HepG2 (cell line): ENCODE measurements around the gene FLAD1. TPM values are rescaled to one million over a fixed set of nuclear protein-coding genes. Genes with fewer than 3 reads are reported as not detected.

Source experiments
- ASH2L ChIP-seq: fragments of 300-600, 200-600 bp; sonication (generic); IDR thresholded peaks from 2 replicates; pipeline ENCODE4 v1.7.0; 2017; ENCODE audit warnings: low read depth, mild to moderate bottlenecking, moderate library complexity, mixed read lengths, low read length; ENCODE audit not compliant: insufficient read length
- BRD4 ChIP-seq: sonication (generic); formaldehyde crosslinking; IDR thresholded peaks from 2 replicates; pipeline ENCODE4 v1.4.0; 2020; ENCODE audit warnings: missing genetic modification reagents
- KAT8 ChIP-seq: IDR thresholded peaks from 2 replicates; pipeline ENCODE4 v1.6.1; 2016; ENCODE audit warnings: missing genetic modification reagents, missing compliant biosample characterization
- MYNN ChIP-seq: sonication (generic); formaldehyde crosslinking; IDR thresholded peaks from 2 replicates; pipeline ENCODE4 v1.4.0; 2020; ENCODE audit warnings: mild to moderate bottlenecking, low read depth, missing genetic modification reagents
- NRL ChIP-seq: sonication (generic); formaldehyde crosslinking; IDR thresholded peaks from 2 replicates; pipeline ENCODE4 v1.5.0; 2020; ENCODE audit warnings: missing genetic modification reagents, mild to moderate bottlenecking, moderate library complexity, borderline replicate concordance
- PHB2 ChIP-seq: fragments of 450-650 bp; IDR thresholded peaks from 2 replicates; pipeline ENCODE4 v1.6.1; 2018; ENCODE audit not compliant: partially characterized antibody
- REPIN1 ChIP-seq: sonication (generic); formaldehyde crosslinking; IDR thresholded peaks from 2 replicates; pipeline ENCODE4 v1.8.0; 2022; ENCODE audit warnings: missing genetic modification reagents, low read depth, mild to moderate bottlenecking, borderline replicate concordance
- SCMH1 ChIP-seq: sonication (generic); formaldehyde crosslinking; IDR thresholded peaks from 2 replicates; pipeline ENCODE4 v1.9.0; 2021; ENCODE audit warnings: missing genetic modification reagents, mild to moderate bottlenecking, borderline replicate concordance
- SMAD1 ChIP-seq: sonication (generic); formaldehyde crosslinking; IDR thresholded peaks from 2 replicates; pipeline ENCODE4 v1.4.0; 2020; ENCODE audit warnings: missing genetic modification reagents, low read depth, mild to moderate bottlenecking, borderline replicate concordance
- SNRNP70 ChIP-seq: fragments of 200-400 bp; formaldehyde crosslinking; IDR thresholded peaks from 2 replicates; pipeline ENCODE4 v1.6.1; 2017; ENCODE audit warnings: mild to moderate bottlenecking, low read depth, low read length, moderate library complexity
- STAT5B ChIP-seq: sonication (generic); formaldehyde crosslinking; IDR thresholded peaks from 2 replicates; pipeline ENCODE4 v1.4.0; 2020; ENCODE audit warnings: missing genetic modification reagents
- ZNF10 ChIP-seq: sonication (generic); formaldehyde crosslinking; IDR thresholded peaks from 2 replicates; pipeline ENCODE4 v1.4.0; 2020; ENCODE audit warnings: mild to moderate bottlenecking, low read depth, missing genetic modification reagents, borderline replicate concordance
- ZNF138 ChIP-seq: sonication (generic); formaldehyde crosslinking; IDR thresholded peaks from 2 replicates; pipeline ENCODE4 v1.5.0; 2020; ENCODE audit warnings: mild to moderate bottlenecking, low read depth, missing genetic modification reagents
- ZNF329 ChIP-seq: sonication (generic); formaldehyde crosslinking; IDR thresholded peaks from 2 replicates; pipeline ENCODE4 v1.9.0; 2021; ENCODE audit warnings: low read depth, mild to moderate bottlenecking, missing genetic modification reagents
- ZNF333 ChIP-seq: sonication (generic); formaldehyde crosslinking; IDR thresholded peaks from 2 replicates; pipeline ENCODE4 v1.4.0; 2020; ENCODE audit warnings: mild to moderate bottlenecking, missing genetic modification reagents, borderline replicate concordance
- ZNF670 ChIP-seq: sonication (generic); formaldehyde crosslinking; IDR thresholded peaks from 2 replicates; pipeline ENCODE4 v1.8.0; 2022; ENCODE audit warnings: mild to moderate bottlenecking, missing genetic modification reagents, borderline replicate concordance
- polyA plus RNA-seq, 8 experiments: library from polyadenylated mRNA; depleted of rRNA in 3 of 8; stranded (reverse) in 7 of 8; unstranded in 1 of 8; fragments of >200 nt; fragmentation: Illumina TruSeq in 4 of 8; extraction: Trizol in 4 of 8; gene quantifications; 2 replicates each; pipeline versions ENCODE4 v1.2.1 to v1.2.3, GENCODE V29; 2011 to 2016; ENCODE audit warnings: low read depth in 4 of 8, missing spikeins in 1 of 8, mixed read lengths in 1 of 8; ENCODE audit not compliant: insufficient read depth in 1 of 8
- total RNA-seq, 5 experiments: library from RNA; depleted of rRNA; stranded (reverse); fragments of >200 nt; fragmentation: Illumina TruSeq; extraction: Trizol; gene quantifications; 2 replicates each; pipeline ENCODE4 v1.2.3, GENCODE V29; 2016; ENCODE audit warnings: low read depth in 1 of 5
- TF ChIP-seq, protein P1 (sequence below): IDR thresholded peaks from 2 replicates; pipeline ENCODE4 v1.6.1; 2016; ENCODE audit warnings: mild to moderate bottlenecking
- TF ChIP-seq, protein P2 (sequence below), 2 experiments: fragments of 450-650 bp in 1 of 2; sonication (generic) in 1 of 2; formaldehyde crosslinking; IDR thresholded peaks; 2 replicates each; pipeline versions ENCODE4 v1.5.0 to v1.8.0; 2020 to 2022; ENCODE audit warnings: mild to moderate bottlenecking in 1 of 2, missing genetic modification reagents in 1 of 2
- TF ChIP-seq, protein P3 (sequence below): sonication (generic); formaldehyde crosslinking; IDR thresholded peaks from 2 replicates; pipeline ENCODE4 v1.5.0; 2020; ENCODE audit warnings: mild to moderate bottlenecking, missing genetic modification reagents, borderline replicate concordance
- TF ChIP-seq, protein P4 (sequence below): sonication (generic); formaldehyde crosslinking; conservative IDR thresholded peaks from 2 replicates; pipeline ENCODE4 v1.5.0; 2020; ENCODE audit warnings: missing genetic modification reagents
- TF ChIP-seq, protein P5 (sequence below): sonication (generic); formaldehyde crosslinking; conservative IDR thresholded peaks from 2 replicates; pipeline ENCODE4 v1.8.0; 2022; ENCODE audit warnings: missing genetic modification reagents

The FLAD1 gene
- total and polyA plus RNA-seq, 2 of the 13 experiments (the other 11 are each of a cell fraction or from before 2014, with no cell fraction given) = 25.9 to 32.8 TPM

DNA sequence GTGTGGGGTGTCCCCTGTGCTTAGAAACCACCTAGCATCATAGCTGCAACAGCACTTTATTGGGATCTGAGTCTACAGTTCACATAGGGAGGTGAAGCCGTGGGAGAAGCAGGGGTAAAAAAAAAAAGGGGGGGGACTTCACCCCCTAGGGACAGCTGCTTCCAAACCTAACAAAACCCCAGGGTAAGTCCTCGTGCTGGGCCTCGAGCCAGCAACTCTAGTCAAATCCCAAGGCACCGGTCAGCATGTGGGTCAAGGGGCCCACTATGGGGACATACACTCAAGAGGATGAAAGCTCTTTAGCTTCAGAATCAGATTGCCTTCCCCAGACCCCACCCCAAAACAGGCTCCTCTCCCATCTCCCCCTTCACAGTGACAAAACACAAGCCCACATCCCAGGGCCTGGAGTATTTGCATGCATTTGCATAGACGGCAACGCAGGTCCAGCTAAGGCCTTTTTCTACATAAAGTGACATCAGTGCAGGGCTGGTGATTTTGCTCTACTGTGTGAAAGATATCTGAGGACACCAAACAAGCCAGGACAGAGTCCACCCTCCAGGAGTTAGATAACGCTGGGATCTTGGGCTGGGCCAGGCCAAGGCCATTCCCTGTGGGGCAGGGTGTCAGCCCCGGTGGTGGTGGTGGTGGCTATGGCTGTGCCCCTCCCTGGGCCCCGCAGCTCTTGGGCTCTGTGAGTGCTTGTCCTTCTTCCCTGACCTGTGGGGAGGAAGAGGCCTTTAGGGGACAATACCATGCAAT lies 38.6 kb upstream of the FLAD1 start (continued):
- TF ChIP-seq ZNF10 = no peak
- TF ChIP-seq STAT5B (CRISPR knock-in tag) = no peak
- no peak for TF ChIP-seq SMAD1 (CRISPR knock-in tag)
- peak; percentile 78 for TF ChIP-seq KAT8 (CRISPR knock-in tag)
- no peak for TF ChIP-seq ZNF333 (CRISPR knock-in tag)
- no peak for TF ChIP-seq PHB2
- TF ChIP-seq SNRNP70 = no peak
- TF ChIP-seq NRL (CRISPR knock-in tag) = no peak; the same call in 1 of the 2 replicates
- TF ChIP-seq MYNN (CRISPR knock-in tag) = no peak
- TF ChIP-seq, protein P1, sequence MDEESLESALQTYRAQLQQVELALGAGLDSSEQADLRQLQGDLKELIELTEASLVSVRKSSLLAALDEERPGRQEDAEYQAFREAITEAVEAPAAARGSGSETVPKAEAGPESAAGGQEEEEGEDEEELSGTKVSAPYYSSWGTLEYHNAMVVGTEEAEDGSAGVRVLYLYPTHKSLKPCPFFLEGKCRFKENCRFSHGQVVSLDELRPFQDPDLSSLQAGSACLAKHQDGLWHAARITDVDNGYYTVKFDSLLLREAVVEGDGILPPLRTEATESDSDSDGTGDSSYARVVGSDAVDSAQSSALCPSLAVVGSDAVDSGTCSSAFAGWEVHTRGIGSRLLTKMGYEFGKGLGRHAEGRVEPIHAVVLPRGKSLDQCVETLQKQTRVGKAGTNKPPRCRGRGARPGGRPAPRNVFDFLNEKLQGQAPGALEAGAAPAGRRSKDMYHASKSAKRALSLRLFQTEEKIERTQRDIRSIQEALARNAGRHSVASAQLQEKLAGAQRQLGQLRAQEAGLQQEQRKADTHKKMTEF (CRISPR knock-in tag) = peak; percentile 78
- no peak for TF ChIP-seq ZNF138
- TF ChIP-seq, protein P2, sequence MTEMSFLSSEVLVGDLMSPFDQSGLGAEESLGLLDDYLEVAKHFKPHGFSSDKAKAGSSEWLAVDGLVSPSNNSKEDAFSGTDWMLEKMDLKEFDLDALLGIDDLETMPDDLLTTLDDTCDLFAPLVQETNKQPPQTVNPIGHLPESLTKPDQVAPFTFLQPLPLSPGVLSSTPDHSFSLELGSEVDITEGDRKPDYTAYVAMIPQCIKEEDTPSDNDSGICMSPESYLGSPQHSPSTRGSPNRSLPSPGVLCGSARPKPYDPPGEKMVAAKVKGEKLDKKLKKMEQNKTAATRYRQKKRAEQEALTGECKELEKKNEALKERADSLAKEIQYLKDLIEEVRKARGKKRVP (CRISPR knock-in tag; IDR thresholded peaks at IDR 0.05) = no peak
- TF ChIP-seq, protein P3, sequence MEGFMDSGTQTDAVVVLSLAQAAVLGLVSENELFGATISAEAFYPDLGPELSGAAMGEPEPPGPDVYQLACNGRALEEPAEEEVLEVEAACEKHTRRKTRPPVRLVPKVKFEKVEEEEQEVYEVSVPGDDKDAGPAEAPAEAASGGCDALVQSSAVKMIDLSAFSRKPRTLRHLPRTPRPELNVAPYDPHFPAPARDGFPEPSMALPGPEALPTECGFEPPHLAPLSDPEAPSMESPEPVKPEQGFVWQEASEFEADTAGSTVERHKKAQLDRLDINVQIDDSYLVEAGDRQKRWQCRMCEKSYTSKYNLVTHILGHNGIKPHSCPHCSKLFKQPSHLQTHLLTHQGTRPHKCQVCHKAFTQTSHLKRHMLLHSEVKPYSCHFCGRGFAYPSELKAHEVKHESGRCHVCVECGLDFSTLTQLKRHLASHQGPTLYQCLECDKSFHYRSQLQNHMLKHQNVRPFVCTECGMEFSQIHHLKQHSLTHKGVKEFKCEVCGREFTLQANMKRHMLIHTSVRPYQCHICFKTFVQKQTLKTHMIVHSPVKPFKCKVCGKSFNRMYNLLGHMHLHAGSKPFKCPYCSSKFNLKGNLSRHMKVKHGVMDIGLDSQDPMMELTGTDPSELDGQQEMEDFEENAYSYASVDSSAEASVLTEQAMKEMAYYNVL (CRISPR knock-in tag) = peak; percentile 72
- 0 out of 2 replicates have a peak, but pooled peaks have one; percentile 29 for TF ChIP-seq BRD4 (CRISPR knock-in tag)
- TF ChIP-seq SCMH1 (CRISPR knock-in tag) = no peak
- TF ChIP-seq ZNF670 (CRISPR knock-in tag) = no peak; the same call in 1 of the 2 replicates
- TF ChIP-seq, protein P4, sequence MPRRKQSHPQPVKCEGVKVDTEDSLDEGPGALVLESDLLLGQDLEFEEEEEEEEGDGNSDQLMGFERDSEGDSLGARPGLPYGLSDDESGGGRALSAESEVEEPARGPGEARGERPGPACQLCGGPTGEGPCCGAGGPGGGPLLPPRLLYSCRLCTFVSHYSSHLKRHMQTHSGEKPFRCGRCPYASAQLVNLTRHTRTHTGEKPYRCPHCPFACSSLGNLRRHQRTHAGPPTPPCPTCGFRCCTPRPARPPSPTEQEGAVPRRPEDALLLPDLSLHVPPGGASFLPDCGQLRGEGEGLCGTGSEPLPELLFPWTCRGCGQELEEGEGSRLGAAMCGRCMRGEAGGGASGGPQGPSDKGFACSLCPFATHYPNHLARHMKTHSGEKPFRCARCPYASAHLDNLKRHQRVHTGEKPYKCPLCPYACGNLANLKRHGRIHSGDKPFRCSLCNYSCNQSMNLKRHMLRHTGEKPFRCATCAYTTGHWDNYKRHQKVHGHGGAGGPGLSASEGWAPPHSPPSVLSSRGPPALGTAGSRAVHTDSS (CRISPR knock-in tag) = no peak
- TF ChIP-seq ASH2L = peak; percentile 60
- TF ChIP-seq, protein P5, sequence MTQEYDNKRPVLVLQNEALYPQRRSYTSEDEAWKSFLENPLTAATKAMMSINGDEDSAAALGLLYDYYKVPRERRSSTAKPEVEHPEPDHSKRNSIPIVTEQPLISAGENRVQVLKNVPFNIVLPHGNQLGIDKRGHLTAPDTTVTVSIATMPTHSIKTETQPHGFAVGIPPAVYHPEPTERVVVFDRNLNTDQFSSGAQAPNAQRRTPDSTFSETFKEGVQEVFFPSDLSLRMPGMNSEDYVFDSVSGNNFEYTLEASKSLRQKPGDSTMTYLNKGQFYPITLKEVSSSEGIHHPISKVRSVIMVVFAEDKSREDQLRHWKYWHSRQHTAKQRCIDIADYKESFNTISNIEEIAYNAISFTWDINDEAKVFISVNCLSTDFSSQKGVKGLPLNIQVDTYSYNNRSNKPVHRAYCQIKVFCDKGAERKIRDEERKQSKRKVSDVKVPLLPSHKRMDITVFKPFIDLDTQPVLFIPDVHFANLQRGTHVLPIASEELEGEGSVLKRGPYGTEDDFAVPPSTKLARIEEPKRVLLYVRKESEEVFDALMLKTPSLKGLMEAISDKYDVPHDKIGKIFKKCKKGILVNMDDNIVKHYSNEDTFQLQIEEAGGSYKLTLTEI (CRISPR knock-in tag) = no peak
- peak; percentile 52; the same call in 1 of the 2 replicates for TF ChIP-seq REPIN1 (CRISPR knock-in tag)
- no peak for TF ChIP-seq ZNF329
